Cardiac septum (tissue), 1 donor: ENCODE data around the gene APBB3. TPM values are rescaled to one million over a fixed set of nuclear protein-coding genes. Genes with fewer than 3 reads are reported as not detected.

ENCODE experiments used
- DNase-seq: peaks from one replicate; pipeline ENCODE4 v3.0.0-alpha.2; 2020; ENCODE audit warnings: low spot score
- intact Hi-C: fragments of 100-400 bp; cut with DNase I; formaldehyde crosslinking; loops from one replicate; pipeline ENCODE4 v1.14.0; 2022
- total RNA-seq: library from RNA; stranded (reverse); fragmentation: NEBNext Ultra II Directional; extraction: Animal tissue kit (Norgen Biotek cat#: 25700); gene quantifications from one replicate; pipeline ENCODE4 v1.2.1, GENCODE V29; 2021
- donor health status: DM: no; HTN: no; CAD: no.

Gene APBB3
- total RNA-seq, 1 donor from 2014 or later: 18.4 TPM

GRCh38 chr5:140558542-140558941, 5.9 kb downstream of the APBB3 start:
- intact Hi-C loops: no loop called here
- no peak for DNase-seq

GRCh38 chr5:140557965-140558364, 6.4 kb downstream of the APBB3 start:
- no peak for DNase-seq
- intact Hi-C loops: no loop called here

GRCh38 chr5:140557136-140557805, 7.1 kb downstream of the APBB3 start, which contains the start of gene SRA1:
TSS of gene SRA1 (minus strand) at chr5:140557473. CDS start at chr5:140557452, 21 bp downstream.
- intact Hi-C loops: no loop called here

GRCh38 chr5:140556438-140556837, 8.0 kb downstream of the APBB3 start:
- intact Hi-C loops: no loop called here
- no peak for DNase-seq

More at GRCh38 chr5:140557136-140557805, 7.1 kb downstream of the APBB3 start, which contains the start of gene SRA1:
- peak; percentile 98 for DNase-seq

GRCh38 chr5:140555747-140556312, 8.6 kb downstream of the APBB3 start:
- no peak for DNase-seq
- intact Hi-C loops: no loop called here

- intact Hi-C loops: no loop called here
- DNase-seq: no peak
These were observed 9.9 kb downstream of the APBB3 start for GRCh38 chr5:140554454-140554853.

GRCh38 chr5:140553657-140554056, 10.7 kb downstream of the APBB3 start:
- intact Hi-C loops: no loop called here
- no peak for DNase-seq

- intact Hi-C loops: no loop called here
These were observed 12.5 kb downstream of the APBB3 start for GRCh38 chr5:140551872-140552271.

GRCh38 chr5:140550147-140551079, 14.0 kb downstream of the APBB3 start:
- no peak for DNase-seq
- intact Hi-C loops: no loop called here

More at GRCh38 chr5:140551872-140552271, 12.5 kb downstream of the APBB3 start:
- no peak for DNase-seq

GRCh38 chr5:140549237-140550144, 14.9 kb downstream of the APBB3 start:
- intact Hi-C loops: loop anchor here (5.0 kb wide), 2 partner anchors 83 to 147 kb away; partner anchors contain the start of genes ANKHD1 and CD14
- DNase-seq: no peak

GRCh38 chr5:140548791-140549190, 15.6 kb downstream of the APBB3 start:
- DNase-seq: no peak
- intact Hi-C loops: loop anchor here (5.0 kb wide), 2 partner anchors 84 to 146 kb away; partner anchors contain the start of genes ANKHD1 and CD14

- intact Hi-C loops: loop anchor here (5.0 kb wide), 2 partner anchors 84 to 146 kb away; partner anchors contain the start of genes ANKHD1 and CD14
These were observed 16.1 kb downstream of the APBB3 start for GRCh38 chr5:140548300-140548688.

GRCh38 chr5:140547508-140548299, 16.7 kb downstream of the APBB3 start, which contains the start of gene EIF4EBP3:
TSS of gene EIF4EBP3 (plus strand) at chr5:140547662. CDS start at chr5:140547738, 76 bp downstream.
- peak; percentile 99 for DNase-seq
- intact Hi-C loops: loop anchor here (5.0 kb wide), 2 partner anchors 85 to 145 kb away; partner anchors contain the start of genes ANKHD1 and CD14

More at GRCh38 chr5:140548300-140548688, 16.1 kb downstream of the APBB3 start:
- DNase-seq: no peak

- intact Hi-C loops: loop anchor here (5.0 kb wide), 2 partner anchors 85 to 145 kb away; partner anchors contain the start of genes ANKHD1 and CD14
- no peak for DNase-seq
These were observed 17.4 kb downstream of the APBB3 start for GRCh38 chr5:140546851-140547507.

GRCh38 chr5:140545606-140546005, 18.8 kb downstream of the APBB3 start:
- intact Hi-C loops: loop anchor here (5.0 kb wide), 2 partner anchors 87 to 143 kb away; partner anchors contain the start of genes ANKHD1 and CD14
- no peak for DNase-seq

GRCh38 chr5:140544986-140545385, 19.4 kb downstream of the APBB3 start:
- intact Hi-C loops: loop anchor here (5.0 kb wide), 2 partner anchors 87 to 143 kb away; partner anchors contain the start of genes ANKHD1 and CD14
- no peak for DNase-seq

GRCh38 chr5:140542972-140543371, 21.4 kb downstream of the APBB3 start:
- intact Hi-C loops: no loop called here

More at GRCh38 chr5:140542972-140543371, 21.4 kb downstream of the APBB3 start:
- DNase-seq: no peak
